WI38 (cell line): ENCODE results near the gene SLC25A21.
"Not testable (repeated sequence)": the region's sequence is repeated elsewhere in the genome, so short reads cannot be mapped to it uniquely, and the experiment has no call there.

Experiments
- H3K4me3 ChIP-seq: 2 replicates; pipeline ENCODE4 v1.5.1; 2011; ENCODE audit warnings: low read depth, mild to moderate bottlenecking, control low read depth, low read length
- TF ChIP-seq, protein P1 (sequence below): IDR thresholded peaks from 2 replicates; pipeline ENCODE4 v1.5.1; 2012; ENCODE audit warnings: low read depth, mild to moderate bottlenecking, control low read depth, low read length

SLC25A21 gene

DNA sequence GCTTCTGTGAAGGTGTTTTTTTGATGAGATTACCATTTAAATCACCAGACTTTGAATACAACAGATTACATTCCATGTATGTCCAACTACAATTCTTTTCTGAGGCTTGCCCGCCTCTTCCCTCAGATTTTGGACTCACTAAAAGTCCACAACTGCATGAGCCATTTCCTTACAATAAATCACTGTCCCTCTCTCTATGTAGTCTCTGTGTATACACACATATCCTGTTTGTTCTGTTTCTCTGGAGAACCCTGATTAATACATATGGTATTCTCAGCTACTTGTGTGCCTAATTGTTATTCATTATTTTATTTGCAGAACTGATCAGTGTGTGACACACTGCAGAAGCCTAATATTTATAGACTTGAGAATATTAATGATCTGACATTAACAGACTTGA lies 22.9 kb upstream of the SLC25A21 start:
- TF ChIP-seq, protein P1, sequence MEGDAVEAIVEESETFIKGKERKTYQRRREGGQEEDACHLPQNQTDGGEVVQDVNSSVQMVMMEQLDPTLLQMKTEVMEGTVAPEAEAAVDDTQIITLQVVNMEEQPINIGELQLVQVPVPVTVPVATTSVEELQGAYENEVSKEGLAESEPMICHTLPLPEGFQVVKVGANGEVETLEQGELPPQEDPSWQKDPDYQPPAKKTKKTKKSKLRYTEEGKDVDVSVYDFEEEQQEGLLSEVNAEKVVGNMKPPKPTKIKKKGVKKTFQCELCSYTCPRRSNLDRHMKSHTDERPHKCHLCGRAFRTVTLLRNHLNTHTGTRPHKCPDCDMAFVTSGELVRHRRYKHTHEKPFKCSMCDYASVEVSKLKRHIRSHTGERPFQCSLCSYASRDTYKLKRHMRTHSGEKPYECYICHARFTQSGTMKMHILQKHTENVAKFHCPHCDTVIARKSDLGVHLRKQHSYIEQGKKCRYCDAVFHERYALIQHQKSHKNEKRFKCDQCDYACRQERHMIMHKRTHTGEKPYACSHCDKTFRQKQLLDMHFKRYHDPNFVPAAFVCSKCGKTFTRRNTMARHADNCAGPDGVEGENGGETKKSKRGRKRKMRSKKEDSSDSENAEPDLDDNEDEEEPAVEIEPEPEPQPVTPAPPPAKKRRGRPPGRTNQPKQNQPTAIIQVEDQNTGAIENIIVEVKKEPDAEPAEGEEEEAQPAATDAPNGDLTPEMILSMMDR: no peak
- H3K4me3 ChIP-seq: no peak overlapping the region

GRCh38 chr14:37194698-37195097 lies 22.3 kb upstream of the SLC25A21 start:
- no peak overlapping the region for H3K4me3 ChIP-seq
- TF ChIP-seq, protein P1: no peak

- not testable (repeated sequence) for H3K4me3 ChIP-seq
These were observed 17.3 kb upstream of the SLC25A21 start for GRCh38 chr14:37189733-37190132.

DNA sequence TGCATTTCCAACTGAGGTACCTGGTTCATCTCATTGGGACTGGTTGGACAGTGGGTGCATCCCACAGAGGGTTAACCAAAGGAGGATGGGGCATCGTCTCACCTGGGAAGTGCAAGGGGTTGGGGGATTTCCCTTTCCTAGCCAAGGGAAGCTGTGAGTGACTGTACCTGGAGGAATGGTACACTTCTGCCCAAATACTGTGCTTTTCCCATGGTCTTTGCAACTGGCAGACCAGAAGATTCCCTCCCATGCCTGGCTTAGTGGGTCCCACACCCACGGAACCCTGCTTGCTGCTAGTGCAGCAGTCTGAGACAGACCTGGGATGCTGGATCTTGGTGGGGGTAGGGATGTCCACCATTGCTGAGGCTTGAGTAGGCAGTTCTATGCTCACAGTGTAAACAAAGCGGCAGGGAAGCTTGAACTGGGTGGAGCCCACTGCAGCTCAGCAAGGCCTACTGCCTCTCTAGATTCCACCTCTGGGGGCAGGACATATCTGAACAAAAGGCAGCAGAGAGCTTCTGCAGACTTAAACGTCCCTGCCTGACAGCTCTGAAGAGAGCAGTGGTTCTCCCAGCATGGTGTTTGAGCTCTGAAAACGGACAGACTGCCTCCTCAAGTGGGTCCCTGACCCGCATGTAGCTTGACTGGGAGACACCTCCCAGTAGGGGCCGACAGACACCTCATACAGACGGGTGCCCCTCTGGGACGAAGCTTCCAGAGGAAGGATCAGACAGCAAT lies 15.6 kb upstream of the SLC25A21 start:
- not testable (repeated sequence) for H3K4me3 ChIP-seq

DNA sequence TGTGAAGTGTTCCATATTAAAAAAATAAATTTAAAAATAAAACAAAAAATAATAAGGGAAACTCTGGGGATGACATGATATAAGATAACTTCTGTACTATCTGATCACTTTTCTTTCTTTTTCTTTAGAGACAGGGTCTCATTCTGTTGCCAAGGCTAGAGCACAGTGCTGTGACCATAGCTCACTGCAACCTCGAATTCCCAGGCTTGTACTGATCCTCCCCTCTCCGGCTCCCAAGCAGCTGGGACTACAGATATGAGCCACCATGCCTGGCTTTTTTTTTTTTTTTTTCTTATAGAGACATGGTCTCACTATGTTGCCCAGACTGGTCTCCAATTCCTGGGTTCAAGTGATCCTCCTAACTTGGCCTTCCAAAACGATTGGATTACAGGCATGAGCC lies 14.9 kb upstream of the SLC25A21 start:
- H3K4me3 ChIP-seq: no peak overlapping the region
- TF ChIP-seq, protein P1: no peak

GRCh38 chr14:37186865-37187264 lies 14.5 kb upstream of the SLC25A21 start:
- TF ChIP-seq, protein P1: no peak

DNA sequence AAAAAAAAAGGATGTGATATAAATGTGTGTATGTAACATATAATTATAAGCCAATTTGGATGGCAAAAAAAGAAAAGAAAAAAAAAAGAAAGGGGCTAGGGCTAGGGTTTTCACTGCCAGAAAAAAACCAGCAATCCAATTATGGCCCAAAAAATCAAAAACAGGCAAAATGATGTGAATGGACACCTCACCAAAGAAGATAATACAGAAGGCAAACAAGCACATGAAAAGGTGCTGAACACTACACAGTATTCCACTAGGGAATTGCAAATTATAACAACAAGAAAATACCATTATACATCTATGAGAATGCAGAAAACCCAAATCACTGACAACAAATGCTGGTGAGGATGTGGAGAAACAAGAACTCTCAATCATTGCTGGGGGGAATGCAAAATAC lies 13.3 kb upstream of the SLC25A21 start:
- no peak overlapping the region for H3K4me3 ChIP-seq
- TF ChIP-seq, protein P1: no peak

More at GRCh38 chr14:37186865-37187264, 14.5 kb upstream of the SLC25A21 start:
- H3K4me3 ChIP-seq: no peak overlapping the region

GRCh38 chr14:37184520-37184919 lies 12.1 kb upstream of the SLC25A21 start:
- H3K4me3 ChIP-seq: not testable (repeated sequence)

DNA sequence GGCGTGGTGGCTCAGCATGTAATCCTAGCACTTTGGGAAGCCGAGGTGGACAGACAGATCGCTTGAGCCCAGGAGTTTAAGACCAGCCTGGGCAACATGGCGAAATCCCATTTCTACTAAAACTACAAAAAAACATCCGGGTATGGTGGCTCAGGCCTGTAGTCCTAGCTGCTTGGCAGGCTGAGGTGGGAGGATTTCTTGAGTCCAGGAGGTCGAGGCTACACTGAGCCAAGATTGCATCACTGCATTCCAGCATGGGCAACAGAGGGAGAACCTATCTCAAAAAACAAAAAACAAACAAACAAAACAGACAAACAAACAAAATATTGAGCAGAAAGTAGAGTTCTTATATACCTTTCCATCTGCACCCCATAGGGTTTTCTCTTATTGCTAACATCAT lies 9.0 kb upstream of the SLC25A21 start:
- no peak overlapping the region for H3K4me3 ChIP-seq
- TF ChIP-seq, protein P1: no peak

- not testable (repeated sequence) for H3K4me3 ChIP-seq
These were observed 8.5 kb upstream of the SLC25A21 start for GRCh38 chr14:37180886-37181285.
